Stimulated activated CD4-positive, alpha-beta T cell treated with anti-CD3 and anti-CD28 coated beads, TNF-alpha, amount 100 ng/mL, for 4 hours (primary cell): ENCODE data around the gene TRMT2B.
"Not testable (repeated sequence)": the region's sequence is repeated elsewhere in the genome, so short reads cannot be mapped to it uniquely, and the experiment has no call there.

Source experiments
- DNase-seq, 3 experiments: peaks; one replicate each; pipeline ENCODE4 v3.0.0-alpha.2; 2020; ENCODE audit warnings: low read depth in 3 of 3

Gene TRMT2B

DNA sequence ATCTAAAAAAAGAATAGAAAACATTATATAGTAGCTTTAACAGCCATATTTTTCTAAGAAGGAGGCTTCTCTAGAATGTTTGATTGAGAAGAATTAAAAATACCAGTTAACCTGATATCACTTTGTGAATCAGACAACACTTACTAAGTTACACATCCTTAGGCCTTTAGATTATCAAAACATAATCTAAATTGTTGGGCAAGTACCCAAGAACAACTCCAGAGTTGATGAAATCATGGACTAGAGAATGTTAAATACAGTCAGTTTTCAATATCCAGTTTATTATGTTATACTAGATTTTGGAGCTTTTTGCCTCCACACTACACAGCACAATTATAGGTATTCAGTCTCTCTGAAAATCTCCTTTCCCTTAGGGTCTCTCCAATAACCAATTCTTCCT is 42.8 kb downstream of the TRMT2B start:
- no peak for DNase-seq

DNA sequence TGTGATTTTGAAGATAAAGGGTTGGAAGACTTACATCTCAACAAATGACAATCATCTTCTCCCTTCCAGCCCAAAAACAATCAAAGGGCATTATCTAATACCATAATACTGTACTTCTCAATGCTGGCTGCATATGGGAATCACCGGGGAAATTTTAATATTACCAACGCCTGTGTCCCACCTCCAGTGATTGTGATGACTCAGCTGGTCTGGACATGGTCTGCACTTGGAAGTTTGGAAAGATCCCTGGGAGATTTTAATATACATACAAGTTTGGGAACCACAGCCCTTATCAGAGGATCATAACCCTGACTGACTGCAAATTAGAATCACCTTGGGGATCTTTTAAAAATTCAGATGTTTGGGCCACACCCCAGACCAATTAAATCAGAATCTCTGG is 52.5 kb downstream of the TRMT2B start:
- no peak for DNase-seq

DNA sequence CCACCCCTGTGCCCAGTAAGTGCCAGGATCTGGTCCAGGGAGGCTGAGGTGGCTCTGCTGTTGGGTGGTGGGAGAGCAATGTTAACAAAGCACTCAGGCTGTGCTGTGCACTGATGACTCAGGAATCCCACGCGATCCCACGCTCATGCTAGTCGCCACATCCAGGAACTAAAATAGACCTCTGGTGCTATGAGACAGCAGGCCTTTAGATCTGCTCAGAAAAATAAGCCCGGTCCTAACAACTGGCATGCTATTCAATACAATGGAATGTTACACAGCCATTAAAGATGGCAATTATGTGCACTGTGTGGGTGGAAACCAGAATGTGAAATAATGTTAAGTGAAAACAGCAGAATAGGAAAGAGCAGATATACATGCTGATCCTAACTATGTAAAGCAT is 56.4 kb downstream of the TRMT2B start:
- no peak for DNase-seq

DNA sequence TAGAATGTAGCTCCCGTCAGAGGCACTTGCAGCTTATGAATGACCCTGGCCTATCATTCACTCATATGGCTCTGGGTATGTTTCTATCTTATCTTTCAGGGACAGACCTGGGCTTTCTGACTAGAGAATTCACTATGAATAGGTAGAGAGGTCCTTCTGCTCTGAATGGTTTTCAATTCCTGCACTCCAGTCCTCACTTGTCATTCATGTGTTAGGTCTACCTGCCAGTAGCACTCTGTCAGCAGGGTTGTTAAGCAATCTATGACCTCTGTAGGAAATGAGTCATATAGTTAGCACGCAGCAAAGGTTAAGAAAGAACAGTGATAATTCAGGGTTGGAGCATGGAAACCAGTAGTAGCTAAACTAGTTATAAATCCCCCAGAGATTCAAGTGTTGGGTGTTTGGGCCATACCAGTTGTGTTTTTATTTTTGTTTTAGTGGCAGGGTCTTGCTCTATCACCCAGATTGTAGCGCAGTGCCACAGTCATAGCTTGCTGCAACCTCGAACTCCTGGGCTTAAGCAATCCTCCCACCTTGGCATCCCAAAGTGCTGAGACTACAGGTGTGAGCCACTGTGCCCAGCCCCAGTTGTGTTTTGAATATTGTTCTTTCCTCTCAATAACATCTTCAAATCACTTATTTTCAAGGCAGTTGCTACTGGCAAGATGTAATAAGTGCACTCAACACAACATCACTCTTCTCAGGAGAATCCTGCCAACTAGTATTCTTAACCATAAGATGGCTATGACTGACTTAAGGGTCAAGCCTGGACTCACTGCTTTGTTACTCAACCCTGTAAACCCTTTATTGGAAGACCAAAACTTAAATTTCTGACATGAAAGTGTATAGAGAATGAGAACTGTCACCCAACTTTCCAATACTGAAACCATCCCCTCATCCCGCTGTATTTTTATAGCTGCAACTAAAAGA is 57.3 kb downstream of the TRMT2B start:
- DNase-seq, result no peak

DNA sequence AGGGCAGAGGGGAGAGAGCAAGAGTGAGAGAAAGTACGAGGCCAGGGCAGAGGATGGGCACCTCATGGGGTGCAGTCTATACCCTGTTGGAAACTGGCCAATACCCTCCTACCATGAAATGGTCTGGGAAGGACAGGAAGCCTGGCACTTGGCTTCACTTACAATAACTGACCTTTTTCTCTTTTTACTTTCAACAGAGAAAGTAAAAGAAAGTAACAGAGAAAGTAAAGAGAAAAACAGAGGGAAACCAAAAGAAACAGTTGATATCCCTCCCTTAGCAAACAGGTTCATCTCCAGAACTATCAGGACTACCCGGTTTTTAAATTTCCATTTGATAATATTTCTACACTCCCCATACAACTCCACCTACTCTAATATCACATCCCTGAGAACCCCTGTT is 61.8 kb downstream of the TRMT2B start:
- no peak for DNase-seq

DNA sequence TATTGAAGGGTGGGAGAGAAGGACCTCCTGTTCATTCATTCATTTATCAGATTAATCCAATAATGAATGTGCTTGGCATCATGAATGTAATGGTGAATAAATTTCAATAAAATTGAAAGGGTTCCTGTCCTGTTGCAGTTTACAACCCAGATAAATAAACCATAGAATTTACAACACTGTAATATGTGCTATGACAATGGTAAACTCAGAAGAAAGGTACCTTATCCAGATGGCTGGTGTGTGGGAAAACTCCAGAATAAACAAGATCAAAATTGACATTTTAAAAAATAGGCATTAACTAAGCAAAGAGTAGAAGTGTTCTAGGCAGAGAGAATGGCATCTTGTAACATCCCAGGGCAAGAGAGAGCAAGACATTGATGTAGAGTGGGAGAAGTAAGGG is 67.1 kb downstream of the TRMT2B start:
- DNase-seq, result no peak

DNA sequence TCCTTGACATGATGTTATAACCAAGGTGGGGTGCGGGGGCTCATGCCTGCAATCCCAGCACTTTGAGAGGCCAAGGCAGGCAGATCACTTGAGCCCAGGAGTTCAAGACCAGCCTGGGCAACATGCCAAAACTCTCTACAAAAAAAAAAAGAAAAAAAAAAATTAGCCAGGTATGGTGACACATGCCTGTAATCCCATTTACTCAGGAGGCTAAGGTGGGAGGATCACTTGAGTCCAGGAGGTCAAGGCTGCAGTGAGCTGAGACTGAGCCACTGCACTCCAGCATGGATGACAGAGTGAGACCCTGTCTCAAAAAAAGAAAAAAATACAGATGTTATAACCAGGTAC is 70.4 kb downstream of the TRMT2B start:
- not testable (repeated sequence) for DNase-seq

DNA sequence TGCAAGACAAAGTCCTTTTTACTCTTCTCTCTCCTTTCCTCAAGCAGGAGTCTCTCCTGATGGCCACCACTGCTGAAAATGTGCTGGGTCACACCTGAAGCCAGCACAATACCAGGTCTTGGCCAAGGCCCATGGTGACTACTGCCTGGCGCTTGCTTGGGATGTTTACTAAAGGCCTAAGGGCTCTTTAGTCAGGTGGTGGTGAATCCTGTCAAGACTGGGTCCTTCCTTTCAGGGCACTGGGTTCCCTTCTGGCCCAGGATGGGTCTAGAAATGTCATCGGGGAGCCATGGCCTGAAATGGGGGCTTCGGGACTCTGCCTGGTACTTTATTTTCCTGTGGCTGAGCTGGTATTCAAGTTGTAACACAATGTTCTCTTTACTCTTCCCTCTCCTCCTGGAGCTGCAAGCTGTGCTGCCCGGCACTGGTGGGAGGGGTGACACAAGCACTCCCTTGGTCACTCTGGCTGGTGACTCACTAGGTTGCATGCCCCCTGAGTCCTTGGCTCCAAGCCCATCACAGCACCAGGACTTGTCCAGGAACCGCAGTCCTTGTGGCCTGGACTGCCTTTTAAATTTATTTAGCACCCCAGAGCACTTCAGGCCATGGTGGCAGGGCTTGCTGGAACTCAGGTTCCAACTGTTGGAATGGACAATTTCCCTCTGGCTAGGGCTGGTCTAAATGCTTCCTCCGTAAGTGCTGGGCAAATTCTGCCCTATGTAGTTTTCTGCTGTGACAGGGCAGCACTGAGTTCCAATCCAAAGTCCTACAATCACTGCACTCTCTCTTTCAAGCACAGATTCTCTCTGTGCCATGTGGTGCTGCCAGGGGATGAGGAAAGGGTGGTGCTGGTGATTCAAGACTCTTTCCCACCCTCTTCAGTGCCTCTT is 71.1 kb downstream of the TRMT2B start:
- no peak for DNase-seq

DNA sequence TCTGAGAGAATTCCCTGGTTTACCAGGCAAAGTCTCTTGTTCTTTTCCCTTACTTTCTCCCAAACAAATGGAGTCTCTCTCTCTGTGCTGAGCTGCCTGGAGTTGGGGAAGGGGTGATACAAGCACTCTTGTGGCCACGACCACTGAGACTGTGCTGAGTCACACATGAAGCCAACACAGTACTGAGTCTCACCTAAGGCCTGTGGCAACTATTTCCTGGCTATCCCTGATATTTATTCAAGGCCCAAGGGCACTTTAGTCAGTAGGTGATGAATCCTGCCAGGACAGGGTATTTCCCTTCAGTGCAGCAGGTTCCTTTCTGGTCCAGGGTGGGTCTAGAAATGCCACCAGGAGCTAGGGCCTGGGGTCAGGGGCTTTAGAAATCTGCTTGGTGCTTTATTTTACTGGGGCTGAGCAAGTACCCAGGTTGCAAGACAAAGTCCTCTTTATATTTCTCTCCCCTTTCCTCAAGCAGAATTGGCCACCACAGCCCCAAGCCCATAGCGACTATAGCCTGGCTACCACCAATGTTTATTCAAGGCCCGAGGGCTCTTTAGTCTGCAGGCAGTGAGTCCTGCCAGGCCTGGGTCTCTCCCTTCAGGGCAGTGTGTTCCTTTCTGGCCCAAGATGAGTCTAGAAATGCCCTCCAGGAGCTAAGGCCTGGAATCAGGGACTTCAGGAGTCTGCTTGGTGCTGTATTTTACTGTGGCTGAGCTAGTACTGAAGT is 71.9 kb downstream of the TRMT2B start:
- DNase-seq, result no peak

DNA sequence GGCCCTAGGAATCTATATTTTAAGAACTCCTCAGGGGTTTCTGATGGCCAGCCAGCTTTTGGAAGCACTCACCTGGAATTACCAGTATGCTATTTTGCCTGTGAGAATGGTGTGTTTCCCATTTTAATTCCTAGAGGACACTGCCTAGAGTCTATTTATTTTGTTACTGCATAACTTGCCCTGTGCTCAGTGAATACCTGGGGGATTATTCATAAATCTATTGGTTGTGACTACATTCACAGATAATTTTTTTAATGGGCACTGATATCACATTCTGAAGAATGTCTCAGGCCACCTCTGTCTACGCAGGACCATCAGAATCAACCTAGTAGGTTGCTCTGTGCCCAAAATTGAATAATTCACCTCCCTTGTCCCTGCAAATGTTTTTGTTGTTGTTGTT is 75.7 kb downstream of the TRMT2B start:
- no peak for DNase-seq

DNA sequence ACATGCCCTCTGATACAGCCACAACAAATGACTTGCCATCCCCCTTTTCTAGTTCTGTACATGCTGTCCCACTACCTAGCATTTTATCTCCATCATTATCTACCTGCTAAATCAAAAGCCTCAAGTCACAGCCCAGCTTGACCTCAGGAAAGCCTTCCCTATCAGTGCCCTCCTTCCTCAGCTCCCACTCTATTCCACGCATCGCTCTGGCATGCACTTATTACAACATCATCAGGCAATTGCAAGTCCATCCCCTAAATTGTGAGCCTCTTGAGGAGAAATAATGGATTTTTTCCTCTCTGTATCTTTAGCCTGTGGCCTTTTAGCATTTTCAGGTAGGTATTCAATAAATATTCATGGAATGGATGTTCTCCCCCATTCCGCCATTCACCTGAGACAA is 76.7 kb downstream of the TRMT2B start:
- no peak for DNase-seq

DNA sequence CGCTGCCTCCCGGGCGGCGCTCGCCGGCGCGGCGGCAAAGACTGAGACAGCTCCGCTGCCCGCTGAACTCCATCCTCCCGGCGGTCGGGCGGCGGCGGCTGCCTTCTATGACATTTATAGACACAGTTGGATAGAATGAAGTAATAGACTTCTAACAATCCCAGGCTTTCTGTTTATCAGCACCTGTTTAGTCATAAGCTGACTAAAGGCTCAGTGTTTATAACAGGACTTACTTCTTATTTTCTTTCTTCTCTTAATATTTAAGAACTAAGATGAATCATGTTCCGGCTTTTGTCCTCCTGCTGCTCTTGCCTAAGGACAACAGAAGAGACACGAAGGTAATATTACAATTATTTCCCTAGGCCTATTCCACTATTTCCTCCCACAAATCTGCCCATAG is 78.5 kb downstream of the TRMT2B start:
- no peak for DNase-seq

DNA sequence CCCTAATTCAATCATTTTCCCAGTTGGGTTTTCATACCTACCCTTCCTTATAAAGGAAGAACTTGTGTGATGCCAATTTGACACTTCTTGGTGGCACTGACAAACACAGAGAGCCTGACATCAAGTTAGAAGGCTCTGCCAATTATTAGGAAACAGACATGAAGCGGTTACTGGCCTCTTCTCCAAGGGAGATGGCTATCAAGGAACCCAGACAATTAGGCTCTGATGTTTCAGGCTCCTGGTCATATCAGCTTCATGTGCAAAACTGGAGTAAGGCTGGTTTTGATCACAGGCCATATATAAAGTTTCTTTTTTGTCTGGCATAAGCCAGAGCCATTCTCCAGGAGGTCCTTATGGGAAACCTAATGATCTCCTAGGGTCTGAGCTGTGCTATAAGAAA is 82.0 kb downstream of the TRMT2B start:
- no peak for DNase-seq

DNA sequence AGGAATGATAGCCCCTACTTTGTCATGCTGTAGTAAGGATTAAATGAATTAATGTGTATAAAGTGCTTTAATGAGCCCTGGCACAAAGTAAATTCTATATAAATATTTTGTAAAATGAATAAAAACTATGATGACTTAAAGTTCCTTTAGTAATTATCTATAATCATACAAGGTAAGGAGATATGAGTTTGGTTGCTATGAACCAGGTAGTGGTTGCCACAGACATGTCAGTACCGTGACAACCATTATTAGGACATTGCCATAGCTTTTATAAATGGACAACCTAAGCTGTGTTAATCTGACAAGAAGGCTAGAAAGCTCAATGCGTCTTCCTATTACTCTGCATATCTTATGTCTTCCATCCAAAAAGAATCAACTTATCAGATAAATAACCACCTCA is 82.5 kb downstream of the TRMT2B start, which contains the start of gene ARL13A:
Gene ARL13A (plus strand): TSS at position 301 of the 400 bp plus-strand sequence. CDS start 3,982 bp downstream, outside the sequence.
- DNase-seq, result no peak

DNA sequence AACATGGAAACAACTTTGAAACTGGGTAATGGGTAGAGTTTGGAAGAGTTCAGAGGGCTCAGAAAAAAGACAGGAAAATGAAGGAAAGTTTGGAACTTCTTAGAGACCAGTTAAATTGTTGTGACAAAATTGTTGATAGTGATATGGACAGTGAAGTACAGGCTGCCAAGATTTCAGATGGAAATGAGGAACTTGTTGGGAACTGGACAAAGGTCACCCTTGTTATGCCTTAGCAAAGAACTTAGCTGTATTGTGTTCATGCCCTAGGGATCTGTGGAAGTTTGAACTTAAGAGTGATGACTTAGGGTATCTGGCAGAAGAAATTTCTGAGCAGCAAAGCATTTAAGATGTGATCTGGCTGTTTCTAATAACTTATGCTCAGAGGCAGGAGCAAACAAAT is 87.5 kb downstream of the TRMT2B start:
- no peak for DNase-seq

DNA sequence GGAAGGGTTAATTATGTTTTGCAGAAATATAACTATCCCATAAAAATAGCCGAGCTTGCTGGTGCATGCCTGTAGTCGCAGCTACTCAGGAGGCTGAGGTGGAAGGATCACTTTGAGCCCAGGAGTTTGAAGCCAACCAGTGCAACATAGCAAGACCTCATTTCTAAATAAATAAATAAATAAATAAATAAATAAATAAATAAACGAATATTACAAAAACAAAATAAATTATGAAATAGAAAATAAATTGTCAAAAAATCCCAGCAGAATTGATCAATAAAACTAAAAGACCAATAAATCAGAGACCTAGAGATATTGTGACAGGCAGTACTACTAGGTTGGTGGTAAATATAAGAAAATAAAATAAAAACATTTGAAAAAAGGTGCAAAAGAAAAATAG is 89.1 kb downstream of the TRMT2B start:
- DNase-seq, result no peak
